HCT116 (cell line): Measurements from ENCODE around the gene DVL1.

Experiments used
- POLR2A ChIP-seq: IDR thresholded peaks from 2 replicates; pipeline ENCODE4 v1.7.0; 2011; ENCODE audit warnings: borderline replicate concordance; ENCODE audit not compliant: insufficient read depth, insufficient read length; ENCODE audit errors: extremely low read depth
- RAD21 ChIP-seq: IDR thresholded peaks from 2 replicates; pipeline ENCODE4 v1.6.1; 2012; ENCODE audit warnings: low read depth, mild to moderate bottlenecking

GRCh38 chr1:1359664-1360468 is 10.6 kb upstream of the DVL1 start:
- no peak for TF ChIP-seq POLR2A
- TF ChIP-seq RAD21, result no peak
